GDM1 (cell line): ENCODE measurements around the gene EIF6.

Experiments
- DNase-seq: peaks from one replicate; lab custom pipeline; 2025; lab: John Stamatoyannopoulos, UW

The EIF6 gene

DNA sequence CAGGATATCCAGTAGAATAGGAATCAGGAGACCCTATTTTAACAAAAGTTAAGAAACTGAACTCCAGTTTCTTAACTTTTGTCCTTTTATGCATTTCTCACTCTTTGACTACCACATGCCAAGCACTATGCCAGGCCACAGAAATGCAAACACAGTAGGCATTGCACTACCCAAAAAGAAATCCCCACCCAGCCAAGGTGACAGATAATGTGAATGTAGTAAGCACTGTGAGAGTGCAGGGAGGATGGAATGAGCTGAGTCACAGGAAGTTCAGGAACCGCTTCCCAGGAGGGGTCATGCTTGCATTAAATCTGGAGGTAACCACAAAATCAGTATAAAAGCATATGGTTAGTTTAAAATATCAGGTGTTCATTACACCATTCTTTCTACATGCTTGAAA lies 27.7 kb upstream of the EIF6 start:
- DNase-seq = no peak

DNA sequence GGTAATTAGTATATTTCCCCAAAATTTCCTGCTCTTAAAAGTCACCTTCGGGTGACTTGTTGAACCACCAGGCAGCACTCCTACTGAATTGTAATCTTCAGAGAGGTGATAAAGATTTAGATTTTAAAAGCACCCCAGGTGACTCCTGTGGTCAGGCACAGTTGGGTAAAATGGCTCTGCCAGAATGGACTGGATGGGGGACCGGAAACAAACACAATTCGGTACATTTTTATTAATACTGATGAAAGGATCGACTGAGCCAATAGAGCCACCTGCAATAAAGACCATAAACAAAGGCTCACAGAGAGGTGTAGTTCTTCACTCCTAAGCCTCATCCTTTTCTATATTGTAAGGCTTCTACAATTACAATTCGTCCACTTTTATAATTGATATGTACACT lies 27.2 kb upstream of the EIF6 start:
- DNase-seq = no peak

DNA sequence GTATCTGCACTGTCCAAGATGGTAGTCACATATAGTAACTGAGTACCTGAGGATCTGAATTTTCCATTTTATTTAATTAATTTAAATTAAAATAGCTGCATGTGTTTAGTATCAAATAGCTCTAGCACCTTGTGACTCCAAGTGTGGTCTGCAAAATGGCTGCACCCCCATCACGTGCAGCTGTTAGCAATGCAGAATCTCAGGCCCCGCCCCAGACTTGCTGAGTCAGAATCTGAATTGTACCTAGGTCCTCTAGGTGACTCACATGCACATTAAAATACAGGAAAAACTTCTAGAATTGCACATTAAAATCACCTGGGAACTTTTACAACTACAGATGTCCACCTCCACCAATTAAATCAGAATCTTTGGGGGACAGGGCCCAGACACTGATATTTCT lies 26.8 kb upstream of the EIF6 start:
- no peak for DNase-seq

DNA sequence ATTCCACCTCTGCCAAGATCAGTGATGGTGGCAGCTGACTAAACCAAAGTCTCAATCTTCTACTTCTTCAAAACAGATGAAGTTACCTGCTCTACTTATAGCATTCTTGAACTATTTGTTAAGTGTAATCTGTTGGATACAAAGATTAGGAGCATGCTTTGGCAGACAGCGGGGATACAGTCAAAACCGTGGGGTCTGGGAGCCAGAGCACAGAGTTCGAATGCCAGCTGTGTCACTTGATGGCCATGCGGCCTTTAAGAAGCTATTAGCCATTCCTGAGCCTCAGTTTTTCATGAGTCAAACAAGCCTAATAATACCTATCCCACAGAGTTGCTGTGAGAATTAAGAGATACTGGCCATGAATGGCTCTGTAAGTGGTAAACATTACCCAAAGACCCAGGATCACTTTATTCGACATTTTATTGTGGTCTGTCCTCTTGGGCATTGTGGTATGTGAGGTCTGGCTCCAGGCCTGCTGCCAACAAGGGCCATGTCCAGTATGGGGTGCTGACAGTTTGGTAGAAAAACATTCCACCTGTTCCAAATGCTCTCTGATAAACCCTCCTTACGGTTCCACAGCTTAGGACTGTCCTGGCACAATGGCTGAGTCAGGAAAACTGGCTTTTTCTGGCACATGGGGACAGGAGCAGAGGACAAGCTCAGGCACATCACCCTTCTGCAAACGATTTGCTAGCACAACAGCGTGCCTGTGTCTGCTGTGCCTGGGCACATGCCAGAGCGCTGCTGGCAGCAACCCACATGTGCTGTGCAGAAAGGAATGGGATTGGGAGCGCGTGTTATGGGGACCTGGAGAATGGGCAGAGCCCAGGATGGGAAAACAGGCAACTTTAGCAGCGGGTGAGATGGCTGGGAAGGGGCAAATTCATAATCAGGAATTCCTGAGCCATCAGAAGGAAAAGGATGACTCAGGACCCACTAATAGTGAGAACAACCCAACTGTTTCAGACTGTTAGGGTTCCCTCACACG lies 23.4 kb upstream of the EIF6 start:
- DNase-seq = no peak

DNA sequence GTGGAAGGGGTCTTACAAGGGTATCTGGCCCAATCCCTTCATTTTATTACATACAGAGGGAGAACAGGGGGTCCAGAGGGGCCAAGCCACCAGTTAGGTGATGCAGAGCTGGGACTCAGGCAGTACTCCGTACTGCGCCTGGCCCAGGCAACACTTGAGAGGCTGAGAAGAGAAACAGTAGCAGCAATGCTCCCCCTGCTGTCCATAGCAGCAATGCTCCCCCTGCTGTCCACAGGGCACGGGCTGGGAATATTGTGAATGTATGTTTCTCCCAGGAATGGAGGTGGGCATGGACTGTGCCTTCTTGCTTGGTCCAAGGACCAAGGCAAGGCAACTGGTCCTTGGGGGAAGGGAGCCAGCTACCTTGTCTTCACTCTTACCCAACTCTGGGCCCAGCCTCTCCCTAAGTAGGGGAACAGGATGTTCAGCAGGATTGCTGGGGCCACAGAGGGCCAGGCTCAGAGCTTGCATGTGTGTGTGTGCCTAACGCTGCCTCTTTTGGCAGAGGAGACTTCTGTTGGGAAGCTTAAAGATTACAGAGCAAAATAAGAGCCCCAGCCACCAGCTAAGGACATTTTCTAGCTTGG lies 22.5 kb upstream of the EIF6 start:
- no peak for DNase-seq

DNA sequence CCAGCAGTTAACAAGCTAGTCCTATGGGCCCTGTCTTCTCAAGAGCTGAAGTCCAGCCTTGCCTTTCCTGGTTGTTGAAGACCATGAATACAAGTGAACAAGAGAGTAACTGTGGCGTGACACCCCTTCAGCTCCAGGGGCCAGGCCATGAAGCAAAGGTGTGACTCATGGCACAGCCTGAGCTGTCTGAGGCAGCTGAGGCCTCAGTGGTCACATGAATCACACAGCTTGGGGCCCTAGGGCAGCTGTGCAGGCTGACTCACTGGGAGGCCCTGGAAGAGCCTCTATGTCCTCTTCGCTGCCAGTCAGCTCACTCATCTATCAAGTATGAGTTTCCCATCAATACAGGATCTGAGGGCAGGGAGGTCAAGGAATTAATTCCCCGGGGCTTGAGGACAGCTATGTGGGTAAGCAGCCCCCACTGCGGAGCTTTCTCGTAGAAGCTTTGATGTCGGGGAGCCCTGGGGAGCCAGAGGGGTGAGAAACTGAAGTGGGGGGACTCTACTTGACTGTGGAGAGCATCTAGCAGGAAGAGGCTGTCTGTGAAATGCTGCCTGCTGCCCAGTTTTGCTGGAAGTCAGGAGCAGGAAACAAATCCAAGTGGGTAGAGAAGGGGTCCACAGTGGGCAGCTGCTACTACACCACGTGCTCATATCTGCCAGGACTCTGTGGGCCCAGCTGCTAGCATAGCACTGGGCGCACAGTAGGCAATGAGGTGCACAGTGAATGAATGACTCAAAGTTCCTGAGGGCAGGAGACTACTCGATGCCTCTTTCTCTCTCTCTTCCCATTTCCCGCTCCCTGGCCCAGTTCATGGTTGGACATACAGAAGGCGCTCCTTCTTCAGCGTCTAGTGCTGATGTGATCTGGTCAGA lies 21.3 kb upstream of the EIF6 start:
- DNase-seq = peak; percentile 60

DNA sequence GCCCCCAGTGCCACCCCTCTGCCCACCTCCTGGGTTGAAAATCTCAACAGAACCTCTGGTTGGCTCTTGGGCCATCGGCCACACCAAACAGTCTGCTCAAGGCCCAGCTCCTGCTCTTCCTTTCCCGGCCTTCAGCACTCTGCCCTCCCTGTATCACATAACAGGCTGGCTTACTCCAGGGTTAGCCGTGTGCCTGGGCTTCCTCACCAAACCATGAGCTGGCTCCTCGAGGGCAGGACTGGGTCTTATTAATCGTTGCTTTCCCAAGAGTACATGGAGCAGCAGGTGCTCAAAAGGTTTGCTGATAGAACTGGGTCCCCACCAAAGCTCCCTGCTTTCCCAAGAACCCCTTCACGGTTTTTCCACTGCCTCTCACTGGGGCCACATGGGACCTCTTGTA lies 20.4 kb upstream of the EIF6 start:
- DNase-seq = no peak

DNA sequence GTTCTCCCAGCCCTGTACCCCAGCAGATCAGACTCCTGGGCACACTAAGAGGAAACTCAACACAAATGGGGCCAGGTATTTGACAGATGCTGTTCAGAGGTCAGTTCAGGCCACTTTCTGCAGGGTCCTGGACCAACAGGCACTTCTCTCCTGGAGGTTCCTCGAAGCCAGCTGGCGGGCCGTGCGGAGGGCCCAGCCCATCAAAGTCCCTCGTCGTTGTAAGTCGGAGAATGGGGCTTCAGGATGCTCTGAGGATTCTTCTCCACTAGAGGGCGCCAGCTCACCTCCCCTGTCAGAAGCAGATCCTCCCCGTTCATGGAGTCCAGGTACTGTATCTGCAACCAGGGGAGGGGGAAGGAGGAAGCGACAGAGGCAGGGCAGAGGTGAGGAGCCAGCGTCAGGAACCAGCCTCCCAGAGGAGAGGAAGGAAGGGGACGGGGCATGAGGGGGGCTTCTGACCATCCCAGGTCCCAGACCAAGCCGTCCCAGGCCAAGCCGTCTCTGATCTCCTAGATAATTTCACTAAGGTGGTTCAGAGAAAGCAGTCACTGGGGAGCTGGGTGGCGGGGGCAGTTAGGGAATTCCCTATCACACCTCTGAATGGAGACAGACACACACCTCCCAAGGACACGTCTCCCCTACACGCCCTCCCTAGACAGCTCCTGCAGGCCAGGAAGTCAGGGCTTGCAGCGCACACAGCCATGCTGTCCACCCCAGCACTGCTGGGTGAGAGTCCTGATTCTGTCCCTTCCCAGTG lies 19.3 kb upstream of the EIF6 start:
- peak; percentile 73 for DNase-seq

DNA sequence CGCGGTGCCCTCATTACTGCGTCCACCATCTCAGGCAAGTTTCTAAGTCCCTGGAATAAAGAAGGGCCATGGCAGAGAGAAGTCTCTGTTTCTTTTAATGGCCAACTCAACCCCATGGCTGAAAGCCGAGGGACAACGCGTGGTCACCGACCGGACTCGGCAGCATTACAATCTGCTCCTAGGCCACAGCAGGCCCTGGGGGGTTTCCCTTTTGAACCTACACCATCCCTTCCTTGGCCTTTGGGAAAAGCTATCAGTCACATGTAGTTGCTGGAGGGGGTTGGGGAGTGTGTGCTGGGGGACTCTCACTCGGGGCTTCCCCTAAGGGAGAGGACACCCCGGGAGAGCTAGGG lies 18.8 kb upstream of the EIF6 start:
- DNase-seq = no peak

DNA sequence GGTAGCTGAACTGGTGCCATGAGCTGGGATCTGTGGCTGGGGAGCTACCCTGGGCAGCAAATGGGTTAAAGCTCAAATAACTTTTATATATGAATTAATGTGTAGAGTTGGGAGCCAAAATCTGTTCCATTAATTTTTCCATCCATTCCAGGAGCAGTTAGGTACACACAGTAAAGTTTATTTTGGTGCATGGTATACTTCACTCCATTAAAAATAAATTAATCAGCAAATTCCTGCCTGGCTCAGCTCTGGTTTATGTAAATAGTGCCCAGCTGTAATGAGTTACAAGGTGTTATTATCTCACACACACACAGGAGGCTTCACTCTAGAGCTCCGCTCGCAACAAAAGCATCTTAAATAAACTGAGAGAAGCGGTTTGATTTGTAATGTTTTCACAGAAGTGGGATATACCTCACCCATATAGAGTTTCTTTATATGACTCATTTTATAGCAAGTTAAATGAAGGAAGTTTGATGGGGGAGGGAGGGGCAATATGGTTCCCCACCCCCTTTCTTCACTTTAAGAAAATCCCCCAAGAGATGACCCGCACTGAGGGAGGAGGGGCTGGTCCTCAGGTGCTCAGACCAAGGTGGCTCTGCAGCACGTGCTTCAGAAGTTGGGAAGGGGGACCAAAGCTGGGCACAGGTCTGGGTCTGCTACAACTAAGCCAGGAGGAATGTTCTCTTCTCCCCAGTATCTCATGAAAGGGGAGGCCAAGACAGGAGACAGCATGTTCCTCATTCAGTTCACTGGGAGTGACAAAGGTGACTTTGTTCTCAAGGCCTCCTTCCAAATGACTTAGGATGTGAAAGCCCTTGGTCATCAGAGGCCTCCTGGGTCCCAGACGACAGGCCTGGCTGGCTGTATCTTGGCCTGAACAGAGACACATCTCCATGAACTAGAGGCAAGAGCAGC lies 18.1 kb upstream of the EIF6 start:
- no peak for DNase-seq

DNA sequence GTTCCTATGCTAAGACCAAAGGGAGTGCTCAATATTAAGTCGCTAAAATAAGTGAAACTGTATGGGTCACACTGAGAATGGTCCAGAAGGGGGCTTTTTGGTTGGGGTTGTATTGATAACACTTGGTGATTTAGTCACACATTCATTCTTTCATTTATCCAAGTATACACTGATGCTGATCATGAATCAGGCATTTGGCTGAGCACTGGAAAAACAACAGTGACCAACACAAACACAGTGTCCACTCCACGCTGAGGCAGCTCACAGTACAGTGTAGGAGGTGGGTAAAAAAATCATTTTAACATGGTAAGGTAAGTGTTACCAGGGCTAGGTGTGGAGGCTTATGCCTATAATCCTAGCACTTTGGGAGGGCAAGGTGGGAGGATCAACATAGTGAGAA lies 16.9 kb upstream of the EIF6 start:
- no peak for DNase-seq

DNA sequence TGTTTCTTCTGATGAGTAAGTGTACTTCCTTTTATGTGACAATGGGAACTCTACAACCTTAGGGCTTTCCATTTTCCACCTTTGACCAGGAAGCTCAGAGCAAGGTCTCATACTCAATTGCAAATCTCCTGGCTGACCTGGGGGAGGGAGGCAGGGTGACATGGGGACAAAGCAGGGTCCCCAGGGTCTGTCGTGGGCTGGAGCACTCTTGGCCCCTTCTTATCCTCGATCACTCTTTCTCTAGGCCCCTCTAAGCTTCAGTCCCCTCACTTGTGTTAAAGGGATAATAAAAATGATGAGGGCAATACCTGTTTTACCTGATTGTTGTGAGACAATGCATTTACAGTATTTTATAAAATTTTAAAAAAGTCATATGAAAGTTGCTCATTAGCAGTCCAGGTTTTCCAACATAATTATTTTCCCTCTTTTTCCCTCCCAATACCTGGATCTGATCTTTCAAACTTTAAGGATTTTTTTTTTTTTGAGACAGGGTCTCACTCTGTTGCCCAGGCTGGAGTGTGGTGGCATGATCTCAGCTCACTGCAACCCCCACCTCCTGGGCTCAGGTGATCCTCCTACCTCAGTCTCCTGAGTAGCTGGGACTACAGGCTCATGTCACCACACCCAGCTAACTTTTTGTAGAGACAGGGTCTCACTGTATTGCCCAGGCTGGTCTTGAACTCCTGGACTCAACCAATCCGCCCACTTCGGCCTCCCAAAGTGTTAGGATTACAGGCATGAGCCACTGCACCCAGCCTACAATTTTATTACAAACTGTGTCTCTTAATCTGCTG lies 16.1 kb upstream of the EIF6 start:
- no peak for DNase-seq

DNA sequence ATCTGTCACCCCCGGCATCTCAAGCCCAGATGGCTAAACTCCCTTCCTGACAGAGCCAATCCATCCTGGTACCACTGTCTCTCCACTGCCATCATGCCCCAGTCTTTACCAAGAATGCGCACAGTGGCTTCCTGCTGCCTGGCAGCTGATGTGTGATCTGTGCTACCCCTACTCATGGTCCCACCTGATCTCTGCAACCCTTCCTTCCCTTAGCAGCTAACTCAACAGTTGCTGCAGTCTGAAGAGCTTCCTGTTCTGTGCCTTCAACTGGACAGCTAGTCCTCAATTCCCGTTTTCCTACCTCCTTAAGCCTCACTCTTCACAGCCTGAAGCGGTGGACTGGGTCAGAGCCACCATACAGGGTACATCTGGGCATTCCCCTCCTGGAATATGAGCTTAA lies 15.2 kb upstream of the EIF6 start:
- DNase-seq = no peak

DNA sequence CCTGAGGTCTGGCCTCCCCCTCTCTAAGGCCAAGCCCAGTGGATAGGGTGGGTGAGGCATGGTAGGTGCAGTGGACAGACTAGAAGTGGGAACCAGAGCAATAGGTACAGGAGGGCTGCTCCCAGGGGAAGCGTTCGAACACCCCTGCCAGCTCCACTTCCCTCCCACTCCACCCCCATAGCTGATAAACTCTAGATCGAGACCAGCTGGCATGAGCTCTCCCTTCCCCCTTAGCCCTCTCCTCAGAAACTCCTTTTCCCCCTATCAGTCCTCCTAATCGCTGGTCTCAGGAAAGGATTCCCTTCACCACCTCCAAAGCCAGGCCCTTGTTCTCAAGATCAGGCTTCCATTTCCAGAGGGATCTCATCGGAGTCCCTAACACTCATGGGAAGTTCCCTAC lies 13.7 kb upstream of the EIF6 start:
- DNase-seq = no peak

DNA sequence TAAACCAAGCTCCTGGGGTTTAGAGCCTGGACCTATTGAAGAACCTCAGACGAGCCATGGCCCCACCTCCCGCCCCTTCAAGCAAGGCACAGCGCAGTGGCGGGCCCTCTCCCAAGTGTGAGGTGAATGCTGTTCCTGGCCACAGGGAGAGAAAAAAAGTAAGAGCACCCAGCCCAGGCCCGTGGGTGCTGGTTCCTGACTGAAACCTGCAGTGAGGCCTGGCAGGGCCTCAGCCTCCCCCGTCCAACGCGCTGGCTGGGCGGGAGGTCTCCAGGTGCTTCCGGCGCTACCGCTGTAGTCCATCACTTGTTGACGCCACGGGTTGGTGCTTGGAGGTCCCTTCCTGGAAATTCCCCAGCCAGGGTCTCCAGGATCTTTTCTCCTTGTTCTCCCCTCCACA lies 13.2 kb upstream of the EIF6 start:
- DNase-seq = no peak

DNA sequence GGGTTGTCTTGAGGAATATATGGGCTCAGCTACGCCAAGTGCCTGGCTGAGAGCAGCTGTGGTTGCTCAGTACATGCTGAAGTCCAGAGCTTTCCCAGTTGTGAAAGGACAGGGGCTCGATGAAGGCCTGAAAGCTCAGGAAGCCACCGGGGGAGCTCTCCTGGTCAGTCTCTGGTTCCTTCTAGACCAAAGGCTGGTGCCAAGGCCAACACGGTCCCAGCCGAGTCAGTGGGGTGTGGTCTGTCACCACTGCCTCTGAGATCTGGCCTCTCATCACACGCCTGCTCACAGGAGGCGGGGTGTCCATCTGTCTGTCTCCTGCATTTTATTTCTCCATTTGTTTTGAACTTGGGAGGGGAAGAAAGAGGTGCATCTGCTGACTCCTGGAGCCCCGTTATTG lies 12.6 kb upstream of the EIF6 start:
- DNase-seq = no peak

DNA sequence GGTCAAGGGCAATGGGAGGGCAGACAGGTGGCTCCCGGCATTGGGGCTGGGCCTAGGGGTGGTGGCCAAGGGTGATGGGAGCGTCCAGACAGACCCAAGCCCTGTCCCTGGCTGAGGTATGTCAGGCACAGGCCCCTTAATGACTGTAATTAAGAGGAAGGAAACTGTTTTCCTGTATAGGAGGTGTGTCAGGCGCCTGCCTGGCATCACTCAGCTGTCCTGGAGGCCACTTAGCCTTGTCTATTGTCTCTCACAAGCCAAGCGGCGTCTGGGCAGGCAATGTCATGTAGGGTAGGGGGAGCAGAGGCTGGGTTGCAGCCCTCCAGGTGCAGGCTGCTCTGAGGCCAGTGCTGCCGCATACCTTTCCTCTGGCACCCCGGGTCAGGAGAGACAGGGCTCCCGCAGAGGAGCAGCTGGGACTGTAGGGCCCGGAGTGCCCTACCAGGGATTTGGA lies 11.6 kb upstream of the EIF6 start:
- no peak for DNase-seq

DNA sequence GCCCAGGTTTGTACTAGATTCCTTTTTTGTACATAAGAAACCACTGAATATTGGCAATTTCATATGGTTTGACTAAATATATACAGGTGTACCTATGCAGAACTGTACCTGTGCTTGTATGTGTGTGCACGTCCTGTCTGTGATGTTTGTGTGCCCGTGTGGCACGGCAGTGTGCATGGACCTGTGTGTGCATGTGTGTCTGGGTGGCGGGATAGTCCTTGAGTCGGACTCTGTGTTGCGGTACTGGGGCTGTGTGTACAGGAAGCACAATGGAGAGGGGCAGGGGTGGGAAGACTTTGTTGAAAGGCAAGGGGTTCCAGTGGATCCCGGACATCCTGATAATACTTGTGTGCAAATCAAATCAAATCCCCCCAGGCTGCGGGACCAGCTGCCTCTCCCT lies 11.1 kb upstream of the EIF6 start:
- no peak for DNase-seq

DNA sequence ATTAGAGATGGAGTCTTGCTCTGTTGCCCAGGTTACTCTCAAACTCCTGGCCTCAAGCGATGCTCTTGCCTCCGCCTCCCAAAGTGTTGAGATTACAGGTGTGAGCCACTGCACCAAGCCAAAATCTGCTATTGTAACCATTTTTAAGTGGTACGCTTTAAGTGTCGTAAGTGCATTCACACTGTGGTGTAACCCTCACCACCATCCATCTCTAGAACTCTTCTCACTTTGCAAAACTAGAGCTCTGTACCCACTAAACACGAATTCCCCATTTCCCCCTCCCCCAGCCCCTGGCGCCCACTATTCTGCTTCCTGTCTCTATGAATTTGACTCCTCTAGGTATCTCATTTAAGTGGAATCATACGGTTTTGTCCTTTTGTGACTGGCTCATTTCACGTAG lies 10.5 kb upstream of the EIF6 start:
- DNase-seq = no peak

DNA sequence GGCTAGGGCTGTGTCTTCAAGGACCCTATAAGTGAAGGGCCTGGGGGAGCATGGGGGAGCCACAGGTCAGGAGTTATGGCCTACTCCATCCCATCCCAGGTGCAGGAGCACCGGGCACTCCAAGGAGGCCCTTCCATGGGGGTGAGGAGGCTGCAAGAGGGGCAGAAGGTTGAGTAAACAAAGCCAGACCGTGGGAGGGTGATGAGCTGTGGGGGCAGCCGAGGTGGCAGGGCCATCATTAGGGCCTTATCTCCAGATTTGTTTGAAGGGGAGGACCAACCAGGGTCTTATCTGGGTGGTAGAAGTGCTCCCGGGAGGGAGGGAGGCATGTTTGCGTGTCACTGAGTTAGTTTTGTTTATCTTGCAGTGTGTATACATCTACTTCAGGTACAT lies 9.7 kb upstream of the EIF6 start:
- DNase-seq = no peak
